Measurements from ENCODE around the gene SIK2.

The SIK2 gene

GRCh38 chr11:111589886-111590499 lies 12.3 kb upstream of the SIK2 start:
- Histone ChIP-seq H3K4me1 (no peaks in the 10 kb centered on the region), H3K27me3 (ENCODE audit: low read depth) (peaks cover 8% of the 10 kb centered on the region; the same call in 1 of the 2 replicates), H3K36me3 (replicated peaks) (no peaks in the 10 kb centered on the region), H3K4me3 (no peak overlapping the region), H3K9me3 (no peaks in the 10 kb centered on the region)
- no peak for DNase-seq (ENCODE audit: low spot score in 2 of 2)
- in situ Hi-C loops (cut with MboI; ENCODE audit: low sequenced_read_pairs) = no loop called here

- peaks cover 3% of the 10 kb centered on the region; the same call in 1 of the 2 replicates for H3K9me3 ChIP-seq
- no peak overlapping the region for H3K4me3 ChIP-seq
- DNase-seq (ENCODE audit: low spot score in 2 of 2) = no peak
- peaks cover 8% of the 10 kb centered on the region; the same call in 1 of the 2 replicates for H3K27me3 ChIP-seq (ENCODE audit: low read depth)
- H3K36me3 ChIP-seq (replicated peaks) = no peaks in the 10 kb centered on the region
- no peaks in the 10 kb centered on the region for H3K4me1 ChIP-seq
- in situ Hi-C loops (cut with MboI; ENCODE audit: low sequenced_read_pairs) = no loop called here
Observed at GRCh38 chr11:111591187-111591960, 10.9 kb upstream of the SIK2 start.

- Histone ChIP-seq H3K36me3 (replicated peaks) (no peaks in the 10 kb centered on the region), H3K9me3 (peaks cover 3% of the 10 kb centered on the region; the same call in 1 of the 2 replicates), H3K27me3 (ENCODE audit: low read depth) (peaks cover 8% of the 10 kb centered on the region; the same call in 1 of the 2 replicates), H3K4me1 (no peaks in the 10 kb centered on the region; the same call in 1 of the 2 replicates), H3K4me3 (no peak overlapping the region)
- in situ Hi-C loops (cut with MboI; ENCODE audit: low sequenced_read_pairs) = no loop called here
- DNase-seq (ENCODE audit: low spot score in 2 of 2) = no peak
Observed at GRCh38 chr11:111592491-111592890, 9.8 kb upstream of the SIK2 start.

GRCh38 chr11:111596319-111596718 lies 5.9 kb upstream of the SIK2 start:
- H3K4me1 ChIP-seq = no peaks in the 10 kb centered on the region; the same call in none of the 2 replicates
- H3K36me3 ChIP-seq (replicated peaks) = no peaks in the 10 kb centered on the region
- H3K4me3 ChIP-seq = no peak overlapping the region
- DNase-seq (ENCODE audit: low spot score in 2 of 2) = no peak
- in situ Hi-C loops (cut with MboI; ENCODE audit: low sequenced_read_pairs) = no loop called here
- peaks cover 3% of the 10 kb centered on the region; the same call in 1 of the 2 replicates for H3K9me3 ChIP-seq
- H3K27me3 ChIP-seq (ENCODE audit: low read depth) = peaks cover 4% of the 10 kb centered on the region; the same call in 1 of the 2 replicates

GRCh38 chr11:111598148-111598547 lies 4.1 kb upstream of the SIK2 start:
- H3K36me3 ChIP-seq (replicated peaks) = no peaks in the 10 kb centered on the region
- in situ Hi-C loops (cut with MboI; ENCODE audit: low sequenced_read_pairs) = no loop called here
- H3K4me3 ChIP-seq = no peak overlapping the region
- no peak for DNase-seq (ENCODE audit: low spot score in 2 of 2)
- H3K4me1 ChIP-seq = peaks cover 5% of the 10 kb centered on the region
- H3K9me3 ChIP-seq = peaks cover 3% of the 10 kb centered on the region; the same call in 1 of the 2 replicates
- no peaks in the 10 kb centered on the region for H3K27me3 ChIP-seq (ENCODE audit: low read depth)

- in situ Hi-C loops (cut with MboI; ENCODE audit: low sequenced_read_pairs) = no loop called here
- no peaks in the 10 kb centered on the region for H3K36me3 ChIP-seq (replicated peaks)
- H3K27me3 ChIP-seq (ENCODE audit: low read depth) = no peaks in the 10 kb centered on the region
- H3K4me3 ChIP-seq = no peak overlapping the region
- peaks cover 5% of the 10 kb centered on the region for H3K4me1 ChIP-seq
- H3K9me3 ChIP-seq = peaks cover 3% of the 10 kb centered on the region; the same call in 1 of the 2 replicates
- DNase-seq (ENCODE audit: low spot score in 2 of 2) = no peak
Observed at GRCh38 chr11:111598559-111598958, 3.7 kb upstream of the SIK2 start.

GRCh38 chr11:111601636-111601978 lies 642 bp upstream of the SIK2 start:
- no peak for DNase-seq (ENCODE audit: low spot score in 2 of 2)
- no peaks in the 10 kb centered on the region for H3K27me3 ChIP-seq (ENCODE audit: low read depth)
- no peaks in the 10 kb centered on the region for H3K36me3 ChIP-seq (replicated peaks)
- peak overlapping the region; percentile 10 for H3K4me3 ChIP-seq
- peaks cover 16% of the 10 kb centered on the region for H3K4me1 ChIP-seq
- no peaks in the 10 kb centered on the region for H3K9me3 ChIP-seq
- in situ Hi-C loops (cut with MboI; ENCODE audit: low sequenced_read_pairs) = loop anchor here (5.0 kb wide), 2 partner anchors 166 to 241 kb away; partner anchors contain the start of gene PPP2R1B

GRCh38 chr11:111602865-111603610 lies 789 bp downstream of the SIK2 start:
- Histone ChIP-seq H3K36me3 (replicated peaks) (no peaks in the 10 kb centered on the region), H3K9me3 (no peaks in the 10 kb centered on the region), H3K27me3 (ENCODE audit: low read depth) (no peaks in the 10 kb centered on the region), H3K4me1 (peaks cover 16% of the 10 kb centered on the region), H3K4me3 (peak overlapping the region; percentile 69)
- in situ Hi-C loops (cut with MboI; ENCODE audit: low sequenced_read_pairs) = loop anchor here (5.0 kb wide), 2 partner anchors 164 to 239 kb away; partner anchors contain the start of gene PPP2R1B
- DNase-seq (ENCODE audit: low spot score in 2 of 2) = peak; percentile 21 to 42

- no peaks in the 10 kb centered on the region for H3K9me3 ChIP-seq
- in situ Hi-C loops (cut with MboI; ENCODE audit: low sequenced_read_pairs) = loop anchor here (5.0 kb wide), 2 partner anchors 164 to 239 kb away; partner anchors contain the start of gene PPP2R1B
Observed at GRCh38 chr11:111603611-111604130, 1.4 kb downstream of the SIK2 start.

GRCh38 chr11:111604392-111605009 lies 2.3 kb downstream of the SIK2 start:
- peak overlapping the region; percentile 10 for H3K4me3 ChIP-seq
- peaks cover 16% of the 10 kb centered on the region for H3K4me1 ChIP-seq
- in situ Hi-C loops (cut with MboI; ENCODE audit: low sequenced_read_pairs) = loop anchor here (5.0 kb wide), 2 partner anchors 163 to 238 kb away; partner anchors contain the start of gene PPP2R1B
- H3K9me3 ChIP-seq = no peaks in the 10 kb centered on the region
- no peaks in the 10 kb centered on the region for H3K36me3 ChIP-seq (replicated peaks)
- DNase-seq (ENCODE audit: low spot score in 2 of 2) = peak; percentile 33 to 75
- H3K27me3 ChIP-seq (ENCODE audit: low read depth) = no peaks in the 10 kb centered on the region

More at GRCh38 chr11:111603611-111604130, 1.4 kb downstream of the SIK2 start:
- peaks cover 16% of the 10 kb centered on the region for H3K4me1 ChIP-seq
- H3K36me3 ChIP-seq (replicated peaks) = no peaks in the 10 kb centered on the region
- DNase-seq (ENCODE audit: low spot score in 2 of 2) = no peak
- no peaks in the 10 kb centered on the region for H3K27me3 ChIP-seq (ENCODE audit: low read depth)
- peak overlapping the region; percentile 69 for H3K4me3 ChIP-seq

- no peaks in the 10 kb centered on the region for H3K27me3 ChIP-seq (ENCODE audit: low read depth)
- H3K4me1 ChIP-seq = peaks cover 16% of the 10 kb centered on the region
- H3K4me3 ChIP-seq = no peak overlapping the region
- no peaks in the 10 kb centered on the region for H3K9me3 ChIP-seq
- peak in 1 of 2 experiments; percentile 64 for DNase-seq (ENCODE audit: low spot score in 2 of 2)
- H3K36me3 ChIP-seq (replicated peaks) = no peaks in the 10 kb centered on the region
- in situ Hi-C loops (cut with MboI; ENCODE audit: low sequenced_read_pairs) = no loop called here
Observed at GRCh38 chr11:111605681-111606080, 3.4 kb downstream of the SIK2 start.

- Histone ChIP-seq H3K9me3 (no peaks in the 10 kb centered on the region), H3K4me1 (peaks cover 11% of the 10 kb centered on the region), H3K27me3 (ENCODE audit: low read depth) (no peaks in the 10 kb centered on the region), H3K36me3 (replicated peaks) (no peaks in the 10 kb centered on the region), H3K4me3 (no peak overlapping the region)
- no peak for DNase-seq (ENCODE audit: low spot score in 2 of 2)
- in situ Hi-C loops (cut with MboI; ENCODE audit: low sequenced_read_pairs) = no loop called here
Observed at GRCh38 chr11:111606986-111607385, 4.7 kb downstream of the SIK2 start.

GRCh38 chr11:111607751-111608150 lies 5.5 kb downstream of the SIK2 start:
- in situ Hi-C loops (cut with MboI; ENCODE audit: low sequenced_read_pairs) = no loop called here
- peaks cover 11% of the 10 kb centered on the region for H3K4me1 ChIP-seq

More at GRCh38 chr11:111607751-111608150, 5.5 kb downstream of the SIK2 start:
- Histone ChIP-seq H3K9me3 (no peaks in the 10 kb centered on the region), H3K4me3 (no peak overlapping the region), H3K36me3 (replicated peaks) (no peaks in the 10 kb centered on the region), H3K27me3 (ENCODE audit: low read depth) (no peaks in the 10 kb centered on the region)
- DNase-seq (ENCODE audit: low spot score in 2 of 2) = no peak

All from HAP-1 (cell line).